H1 (cell line): Measurements from ENCODE around the gene HIC1. TPM values are rescaled to one million over a fixed set of nuclear protein-coding genes. Genes with fewer than 3 reads are reported as not detected.

Experiments
- BRCA1 ChIP-seq: IDR thresholded peaks from 2 replicates; pipeline ENCODE4 v1.6.1; 2012; ENCODE audit warnings: low read depth, low read length, improper control_type of control experiment
- CBX5 ChIP-seq: fragments of 300-800, 300-1000 bp; sonication (generic); IDR thresholded peaks from 2 replicates; pipeline ENCODE4 v1.7.1; 2016; ENCODE audit warnings: antibody characterized with exemption, low read length, low read depth
- CEBPB ChIP-seq: IDR thresholded peaks from 2 replicates; pipeline ENCODE4 v1.6.1; 2012; ENCODE audit warnings: low read depth, low read length
- CREB1 ChIP-seq: IDR thresholded peaks from 2 replicates; pipeline ENCODE4 v1.6.1; 2012; ENCODE audit warnings: inconsistent platforms
- CTCF ChIP-seq, 3 experiments: IDR thresholded peaks; 1 replicate in 2 of 3; 2 replicates in 1 of 3; pipeline versions ENCODE4 v1.5.1 to v1.6.1; 2011; ENCODE audit warnings: low read length in 3 of 3, mild to moderate bottlenecking in 3 of 3, inconsistent platforms in 2 of 3, low read depth in 1 of 3, moderate library complexity in 1 of 3; ENCODE audit not compliant: insufficient read depth in 1 of 3; ENCODE audit errors: control extremely low read depth in 1 of 3
- EZH2 ChIP-seq: fragments of 200-600 bp; sonication (generic); IDR thresholded peaks from 2 replicates; pipeline ENCODE4 v1.7.1; 2012; ENCODE audit warnings: low read depth, mild to moderate bottlenecking, moderate library complexity, low read length, inconsistent platforms; ENCODE audit not compliant: severe bottlenecking
- HDAC6 ChIP-seq: IDR thresholded peaks from one replicate; pipeline ENCODE4 v1.7.1; 2012; ENCODE audit warnings: low read depth, mild to moderate bottlenecking, inconsistent platforms, low read length, moderate library complexity
- MAFK ChIP-seq: IDR thresholded peaks from 2 replicates; pipeline ENCODE4 v1.6.1; 2012; ENCODE audit warnings: low read depth, mild to moderate bottlenecking, improper control_type of control experiment, low read length
- PHF8 ChIP-seq: fragments of 200-600 bp; sonication (generic); conservative IDR thresholded peaks from 2 replicates; pipeline ENCODE4 v1.7.1; 2012; ENCODE audit warnings: low read depth, mild to moderate bottlenecking, inconsistent platforms, low read length, moderate library complexity
- RXRA ChIP-seq: IDR thresholded peaks from 2 replicates; pipeline ENCODE4 v1.6.1; 2011; ENCODE audit warnings: low read depth, mild to moderate bottlenecking, low read length, moderate library complexity; ENCODE audit not compliant: insufficient read depth
- SIN3A ChIP-seq, 2 experiments: IDR thresholded peaks in 1 of 2; conservative IDR thresholded peaks in 1 of 2; 2 replicates each; pipeline ENCODE4 v1.6.1; 2011 to 2012; ENCODE audit warnings: low read length in 2 of 2, improper control_type of control experiment in 1 of 2, low read depth in 1 of 2, mild to moderate bottlenecking in 1 of 2
- SIRT6 ChIP-seq: IDR thresholded peaks from one replicate; pipeline ENCODE4 v1.7.1; 2012; ENCODE audit warnings: low read length, inconsistent platforms
- SP4 ChIP-seq: IDR thresholded peaks from 2 replicates; pipeline ENCODE4 v1.6.1; 2012; ENCODE audit warnings: low read length, inconsistent platforms
- SRF ChIP-seq: IDR thresholded peaks from 2 replicates; pipeline ENCODE4 v1.6.1; 2011; ENCODE audit warnings: mild to moderate bottlenecking, low read depth, low read length, moderate library complexity
- ZNF274 ChIP-seq: IDR thresholded peaks from 2 replicates; pipeline ENCODE4 v1.7.0; 2012; ENCODE audit warnings: low read length, borderline replicate concordance; ENCODE audit errors: extremely low read depth
- polyA plus RNA-seq, 7 experiments: library from polyadenylated mRNA; depleted of rRNA in 3 of 7; stranded (reverse) in 5 of 7; unstranded in 2 of 7; fragments of >200 nt in 5 of 7; fragments of 200-250 nt in 2 of 7; gene quantifications; 1 replicate in 5 of 7; 2 replicates in 1 of 7; 4 replicates in 1 of 7; pipeline versions ENCODE4 v1.2.1 to v1.2.3, GENCODE V29; 2011 to 2013; ENCODE audit warnings: missing spikeins in 2 of 7, mixed read lengths in 2 of 7
- total RNA-seq: library from RNA; stranded (reverse); fragmentation: NEBNext Ultra II Directional; extraction: Animal tissue kit (Norgen Biotek cat#: 25700); gene quantifications from 2 replicates; pipeline ENCODE4 v1.2.1, GENCODE V29; 2021
- TF ChIP-seq, protein P1 (sequence below): IDR thresholded peaks from 2 replicates; pipeline ENCODE4 v1.6.1; 2011; ENCODE audit warnings: low read length, improper control_type of control experiment
- TF ChIP-seq, protein P2 (sequence below): IDR thresholded peaks from 2 replicates; pipeline ENCODE4 v1.6.1; 2012; ENCODE audit warnings: low read length, inconsistent platforms
- TF ChIP-seq, protein P3 (sequence below): IDR thresholded peaks from 2 replicates; pipeline ENCODE4 v1.6.1; 2012; ENCODE audit warnings: inconsistent platforms

Gene HIC1
- total and polyA plus RNA-seq, 2 of the 8 experiments (the other 6 are each of a cell fraction or from before 2014, with no cell fraction given): 0.06 to 0.09 TPM

DNA sequence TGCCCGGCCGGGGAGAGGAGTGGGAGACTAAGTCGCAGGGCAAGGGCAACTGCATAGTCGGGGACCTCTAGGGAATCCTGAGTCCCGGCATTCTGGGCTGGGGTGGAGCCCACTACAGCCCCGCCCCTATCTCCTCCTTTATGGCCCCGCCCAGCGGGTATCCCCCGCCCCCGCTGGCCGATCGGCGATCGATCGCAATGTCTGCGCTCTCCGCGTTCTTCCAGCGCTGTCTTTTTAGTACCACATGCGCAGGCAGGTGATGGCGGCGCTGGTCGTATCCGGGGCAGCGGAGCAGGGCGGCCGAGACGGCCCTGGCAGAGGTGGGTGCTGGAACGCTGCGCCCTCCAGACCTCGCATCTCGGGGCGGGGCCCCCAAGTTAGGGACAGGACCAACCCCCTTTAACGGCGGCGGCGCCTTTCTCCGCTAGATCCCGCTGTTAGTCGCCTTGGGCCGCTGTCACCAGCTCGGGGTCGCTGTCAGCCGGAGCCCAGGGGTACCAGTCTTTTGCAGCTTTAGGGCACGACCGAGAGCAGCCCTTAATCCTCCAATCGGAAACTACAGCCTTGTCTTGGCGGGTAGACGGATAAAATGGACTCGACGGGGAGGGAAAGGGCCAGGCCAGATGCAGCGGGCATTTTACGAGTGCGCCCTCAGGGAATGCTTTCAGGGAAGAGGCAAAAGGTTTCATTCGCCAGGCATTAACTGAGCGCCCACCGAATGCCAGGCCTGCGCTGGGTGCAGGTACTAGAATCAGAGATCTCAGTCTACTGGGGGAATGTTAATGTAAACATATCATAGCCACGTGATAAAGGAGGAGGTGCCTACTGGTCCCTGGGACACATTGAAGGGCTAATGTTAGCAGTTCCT is 24.8 kb upstream of the HIC1 start, which contains the start of gene DPH1 (continued):
- TF ChIP-seq, protein P1, sequence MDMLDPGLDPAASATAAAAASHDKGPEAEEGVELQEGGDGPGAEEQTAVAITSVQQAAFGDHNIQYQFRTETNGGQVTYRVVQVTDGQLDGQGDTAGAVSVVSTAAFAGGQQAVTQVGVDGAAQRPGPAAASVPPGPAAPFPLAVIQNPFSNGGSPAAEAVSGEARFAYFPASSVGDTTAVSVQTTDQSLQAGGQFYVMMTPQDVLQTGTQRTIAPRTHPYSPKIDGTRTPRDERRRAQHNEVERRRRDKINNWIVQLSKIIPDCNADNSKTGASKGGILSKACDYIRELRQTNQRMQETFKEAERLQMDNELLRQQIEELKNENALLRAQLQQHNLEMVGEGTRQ: peak; percentile 62
- no peak for TF ChIP-seq RXRA
- no peak for TF ChIP-seq CTCF (IDR thresholded peaks at IDR 0.05; ENCODE audit: control extremely low read depth in 1 of 3, insufficient read depth in 1 of 3, low read depth in 1 of 3, low read length in 3 of 3)
- no peak for TF ChIP-seq MAFK
- TF ChIP-seq HDAC6: no peak
- TF ChIP-seq EZH2: peak; percentile 29
- TF ChIP-seq CREB1: peak; percentile 51; the same call in 1 of the 2 replicates
- TF ChIP-seq CBX5: no peak
- TF ChIP-seq SRF: peak; percentile 98
- TF ChIP-seq, protein P2, sequence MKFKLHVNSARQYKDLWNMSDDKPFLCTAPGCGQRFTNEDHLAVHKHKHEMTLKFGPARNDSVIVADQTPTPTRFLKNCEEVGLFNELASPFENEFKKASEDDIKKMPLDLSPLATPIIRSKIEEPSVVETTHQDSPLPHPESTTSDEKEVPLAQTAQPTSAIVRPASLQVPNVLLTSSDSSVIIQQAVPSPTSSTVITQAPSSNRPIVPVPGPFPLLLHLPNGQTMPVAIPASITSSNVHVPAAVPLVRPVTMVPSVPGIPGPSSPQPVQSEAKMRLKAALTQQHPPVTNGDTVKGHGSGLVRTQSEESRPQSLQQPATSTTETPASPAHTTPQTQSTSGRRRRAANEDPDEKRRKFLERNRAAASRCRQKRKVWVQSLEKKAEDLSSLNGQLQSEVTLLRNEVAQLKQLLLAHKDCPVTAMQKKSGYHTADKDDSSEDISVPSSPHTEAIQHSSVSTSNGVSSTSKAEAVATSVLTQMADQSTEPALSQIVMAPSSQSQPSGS: no peak
- no peak for TF ChIP-seq CEBPB
- peak; percentile 97 to 98 for TF ChIP-seq SIN3A (conservative IDR thresholded peaks at IDR 0.05 in 1 of 2, IDR thresholded peaks at IDR 0.05 in 1 of 2; ENCODE audit: low read depth in 1 of 2, low read length in 2 of 2)
- TF ChIP-seq ZNF274: no peak
- TF ChIP-seq SIRT6: no peak
- TF ChIP-seq, protein P3, sequence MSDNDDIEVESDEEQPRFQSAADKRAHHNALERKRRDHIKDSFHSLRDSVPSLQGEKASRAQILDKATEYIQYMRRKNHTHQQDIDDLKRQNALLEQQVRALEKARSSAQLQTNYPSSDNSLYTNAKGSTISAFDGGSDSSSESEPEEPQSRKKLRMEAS: peak; percentile 98
- no peak for TF ChIP-seq BRCA1
- peak; percentile 78 for TF ChIP-seq PHF8
- peak; percentile 87; the same call in 1 of the 2 replicates for TF ChIP-seq SP4
